Mesodermal cell (in vitro differentiated cells): Measurements from ENCODE around the gene ZNF264.
"Not testable (repeated sequence)": the region's sequence is repeated elsewhere in the genome, so short reads cannot be mapped to it uniquely, and the experiment has no call there.

Experiments used
- H3K27ac ChIP-seq: 2 replicates; pipeline ENCODE4 v1.7.0; 2013; ENCODE audit warnings: mild to moderate bottlenecking, low read depth, low read length, moderate library complexity; ENCODE audit not compliant: severe bottlenecking
- H3K36me3 ChIP-seq: 2 replicates; pipeline ENCODE4 v1.7.1; 2013; ENCODE audit warnings: mild to moderate bottlenecking, low read length, moderate library complexity; ENCODE audit not compliant: control insufficient read depth, insufficient read depth
- H3K4me1 ChIP-seq: one replicate; pipeline ENCODE4 v1.7.1; 2013; ENCODE audit warnings: mild to moderate bottlenecking, low read length; ENCODE audit not compliant: insufficient read depth, control insufficient read depth, poor library complexity, severe bottlenecking
- H3K4me3 ChIP-seq: 2 replicates; pipeline ENCODE4 v1.7.0; 2013; ENCODE audit warnings: low read length, control low read depth, mild to moderate bottlenecking; ENCODE audit not compliant: insufficient read depth, poor library complexity, severe bottlenecking; ENCODE audit errors: extremely low read depth
- H3K9me3 ChIP-seq: 2 replicates; pipeline ENCODE4 v1.7.1; 2013; ENCODE audit warnings: mild to moderate bottlenecking, low read length, moderate library complexity; ENCODE audit not compliant: control insufficient read depth
- WGBS, 2 experiments: methylation state at CpG; one replicate each; pipeline ENCODE4 v1.1.5; 2013; ENCODE audit warnings: missing lambda C conversion rate in 2 of 2; ENCODE audit not compliant: insufficient coverage in 2 of 2; 5-methylcytosine and 5-hydroxymethylcytosine counted together

Gene ZNF264

GRCh38 chr19:57244513-57244912 lies 53.2 kb downstream of the ZNF264 start:
- Histone ChIP-seq H3K4me1 (peaks cover 8% of the 10 kb centered on the region), H3K27ac (no peak overlapping the region), H3K9me3 (no peaks in the 10 kb centered on the region), H3K4me3 (no peak overlapping the region), H3K36me3 (peaks cover 75% of the 10 kb centered on the region)
- WGBS, 2 experiments = 81 to 90% methylated on average over 4 of the region's 5 CpGs

- no peak overlapping the region for H3K4me3 ChIP-seq
- H3K9me3 ChIP-seq = no peaks in the 10 kb centered on the region
- H3K4me1 ChIP-seq = peaks cover 8% of the 10 kb centered on the region
- 92 to 95% methylated on average over 4 to 5 of the region's 5 CpGs for WGBS, 2 experiments
- no peak overlapping the region for H3K27ac ChIP-seq
- peaks cover 78% of the 10 kb centered on the region for H3K36me3 ChIP-seq
Observed at GRCh38 chr19:57245066-57245465, 53.8 kb downstream of the ZNF264 start.

- WGBS, 2 experiments = 92 to 97% methylated on average over 2 to 4 of the region's 6 CpGs
- Histone ChIP-seq H3K4me1 (peaks cover 8% of the 10 kb centered on the region), H3K27ac (no peak overlapping the region), H3K4me3 (no peak overlapping the region), H3K36me3 (peaks cover 85% of the 10 kb centered on the region), H3K9me3 (no peaks in the 10 kb centered on the region)
Observed at GRCh38 chr19:57245959-57246358, 54.7 kb downstream of the ZNF264 start.

GRCh38 chr19:57248646-57249045 lies 57.3 kb downstream of the ZNF264 start:
- Histone ChIP-seq H3K4me1 (peaks cover 1% of the 10 kb centered on the region), H3K4me3 (no peak overlapping the region), H3K36me3 (peaks cover 87% of the 10 kb centered on the region), H3K27ac (no peak overlapping the region), H3K9me3 (no peaks in the 10 kb centered on the region)
- 74 to 87% methylated on average over 3 of the region's 6 CpGs for WGBS, 2 experiments

- H3K9me3 ChIP-seq = no peaks in the 10 kb centered on the region
- H3K27ac ChIP-seq = no peak overlapping the region
- WGBS, 2 experiments = no CpG with 5 or more reads among the region's 1 CpG
- peaks cover 4% of the 10 kb centered on the region for H3K4me1 ChIP-seq
- peaks cover 87% of the 10 kb centered on the region for H3K36me3 ChIP-seq
- no peak overlapping the region for H3K4me3 ChIP-seq
Observed at GRCh38 chr19:57249329-57249728, 58.0 kb downstream of the ZNF264 start.

- H3K4me3 ChIP-seq, H3K4me1 ChIP-seq, H3K27ac ChIP-seq, H3K9me3 ChIP-seq: not testable (repeated sequence)
- H3K36me3 ChIP-seq = peaks cover 52% of the 10 kb centered on the region
- 90 to 97% methylated on average over 4 to 6 of the region's 11 CpGs for WGBS, 2 experiments
Observed at GRCh38 chr19:57253767-57254166, 62.5 kb downstream of the ZNF264 start.

- Histone ChIP-seq H3K4me1 (no peaks in the 10 kb centered on the region), H3K27ac (no peak overlapping the region), H3K36me3 (peaks cover 17% of the 10 kb centered on the region), H3K9me3 (no peaks in the 10 kb centered on the region), H3K4me3 (no peak overlapping the region)
- WGBS, 2 experiments = 95% methylated on average over 2 of the region's 3 CpGs; no CpG with 5 or more reads in 1 of the 2 experiments
Observed at GRCh38 chr19:57262044-57262443, 70.7 kb downstream of the ZNF264 start.

GRCh38 chr19:57263244-57263741 lies 72.0 kb downstream of the ZNF264 start:
- Histone ChIP-seq H3K36me3 (peaks cover 17% of the 10 kb centered on the region), H3K9me3 (no peaks in the 10 kb centered on the region), H3K27ac (no peak overlapping the region), H3K4me1 (no peaks in the 10 kb centered on the region), H3K4me3 (no peak overlapping the region)
- 88% methylated on average over 1 of the region's 1 CpG for WGBS, 2 experiments

GRCh38 chr19:57267291-57267690 lies 76.0 kb downstream of the ZNF264 start:
- no peak overlapping the region for H3K4me3 ChIP-seq
- no peak overlapping the region for H3K27ac ChIP-seq
- H3K36me3 ChIP-seq = peaks cover 4% of the 10 kb centered on the region
- 49 to 68% methylated on average over 2 of the region's 3 CpGs for WGBS, 2 experiments
- H3K9me3 ChIP-seq = no peaks in the 10 kb centered on the region
- H3K4me1 ChIP-seq = peaks cover 11% of the 10 kb centered on the region

GRCh38 chr19:57269515-57270250 lies 78.4 kb downstream of the ZNF264 start:
- 88 to 97% methylated on average over 4 of the region's 4 CpGs for WGBS, 2 experiments
- Histone ChIP-seq H3K27ac (peak overlapping the region; percentile 72), H3K36me3 (no peaks in the 10 kb centered on the region), H3K9me3 (no peaks in the 10 kb centered on the region), H3K4me3 (no peak overlapping the region), H3K4me1 (peaks cover 11% of the 10 kb centered on the region)

- Histone ChIP-seq H3K9me3 (no peaks in the 10 kb centered on the region), H3K4me3 (no peak overlapping the region), H3K4me1 (peaks cover 11% of the 10 kb centered on the region), H3K27ac (no peak overlapping the region), H3K36me3 (no peaks in the 10 kb centered on the region)
- WGBS, 2 experiments = 96 to 97% methylated on average over 7 to 8 of the region's 8 CpGs
Observed at GRCh38 chr19:57271280-57271679, 80.0 kb downstream of the ZNF264 start.
